Bronchial epithelial cell (primary cell): ENCODE measurements around the gene PPID. TPM values are rescaled to one million over a fixed set of nuclear protein-coding genes. Genes with fewer than 3 reads are reported as not detected.

Experiments
- DNase-seq: peaks from one replicate; pipeline ENCODE4 v3.0.0-alpha.2; 2010; ENCODE audit warnings: low read depth
- FAIRE-seq: peaks from 2 replicates; lab custom pipeline; 2011; peaks lifted over from hg19 to GRCh38; lab: Jason Lieb, UNC
- H3K27me3 ChIP-seq: 2 replicates; pipeline ENCODE4 v1.5.1; 2011; ENCODE audit warnings: low read length; ENCODE audit not compliant: control insufficient read depth, insufficient read depth
- H3K36me3 ChIP-seq: 2 replicates; pipeline ENCODE4 v1.5.1; 2011; ENCODE audit warnings: low read length; ENCODE audit not compliant: control insufficient read depth, insufficient read depth
- H3K4me3 ChIP-seq: 2 replicates; pipeline ENCODE4 v1.5.1; 2011; ENCODE audit warnings: mild to moderate bottlenecking, low read depth, low read length, control low read depth
- total RNA-seq: library from RNA; depleted of rRNA; stranded (reverse); fragments of >200 nt; gene quantifications from 2 replicates; pipeline ENCODE4 v1.2.1, GENCODE V29; 2014
- TF ChIP-seq, protein P1 (sequence below): IDR thresholded peaks from 2 replicates; pipeline ENCODE4 v1.5.1; 2011; ENCODE audit warnings: mild to moderate bottlenecking, moderate library complexity, low read length, control low read depth, inconsistent platforms; ENCODE audit not compliant: insufficient read depth, severe bottlenecking

Gene PPID
- total RNA-seq, 1 donor from 2014 or later, result 16.3 TPM

- Histone ChIP-seq H3K36me3 (no peaks in the 10 kb centered on the region), H3K4me3 (no peak overlapping the region), H3K27me3 (no peaks in the 10 kb centered on the region)
- TF ChIP-seq, protein P1, sequence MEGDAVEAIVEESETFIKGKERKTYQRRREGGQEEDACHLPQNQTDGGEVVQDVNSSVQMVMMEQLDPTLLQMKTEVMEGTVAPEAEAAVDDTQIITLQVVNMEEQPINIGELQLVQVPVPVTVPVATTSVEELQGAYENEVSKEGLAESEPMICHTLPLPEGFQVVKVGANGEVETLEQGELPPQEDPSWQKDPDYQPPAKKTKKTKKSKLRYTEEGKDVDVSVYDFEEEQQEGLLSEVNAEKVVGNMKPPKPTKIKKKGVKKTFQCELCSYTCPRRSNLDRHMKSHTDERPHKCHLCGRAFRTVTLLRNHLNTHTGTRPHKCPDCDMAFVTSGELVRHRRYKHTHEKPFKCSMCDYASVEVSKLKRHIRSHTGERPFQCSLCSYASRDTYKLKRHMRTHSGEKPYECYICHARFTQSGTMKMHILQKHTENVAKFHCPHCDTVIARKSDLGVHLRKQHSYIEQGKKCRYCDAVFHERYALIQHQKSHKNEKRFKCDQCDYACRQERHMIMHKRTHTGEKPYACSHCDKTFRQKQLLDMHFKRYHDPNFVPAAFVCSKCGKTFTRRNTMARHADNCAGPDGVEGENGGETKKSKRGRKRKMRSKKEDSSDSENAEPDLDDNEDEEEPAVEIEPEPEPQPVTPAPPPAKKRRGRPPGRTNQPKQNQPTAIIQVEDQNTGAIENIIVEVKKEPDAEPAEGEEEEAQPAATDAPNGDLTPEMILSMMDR, result no peak
- DNase-seq (no peak), FAIRE-seq (no peak)
Measured at GRCh38 chr4:158681629-158682028, 41.6 kb downstream of the PPID start.

- TF ChIP-seq, protein P1, result no peak
- FAIRE-seq (no peak), DNase-seq (no peak)
- Histone ChIP-seq H3K4me3 (no peak overlapping the region), H3K27me3 (no peaks in the 10 kb centered on the region), H3K36me3 (no peaks in the 10 kb centered on the region)
Measured at GRCh38 chr4:158678767-158679166, 44.4 kb downstream of the PPID start.

DNA sequence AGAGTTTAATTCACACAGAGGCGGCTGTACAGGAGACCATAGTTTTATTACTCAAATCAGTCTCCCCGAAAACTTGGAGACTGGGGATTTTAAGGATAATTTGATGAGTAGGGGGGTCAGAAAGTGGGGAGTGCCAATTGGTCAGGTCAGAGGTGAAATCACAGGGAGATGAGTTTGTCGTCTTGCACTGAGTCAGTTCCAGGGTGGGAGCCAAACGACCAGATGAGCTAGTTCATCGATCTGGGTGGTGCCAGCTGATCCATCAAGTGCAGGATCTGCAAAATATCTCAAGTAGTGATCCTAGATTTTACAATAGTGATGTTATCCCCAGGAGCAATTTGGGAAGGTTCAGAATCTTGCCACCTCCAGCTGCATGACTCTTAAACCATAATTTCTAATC, 47.1 kb downstream of the PPID start:
- no peak for FAIRE-seq
- no peaks in the 10 kb centered on the region for H3K27me3 ChIP-seq
- no peak for DNase-seq

GRCh38 chr4:158673633-158674032, 49.6 kb downstream of the PPID start:
- H3K4me3 ChIP-seq, result no peak overlapping the region
- no peak for FAIRE-seq
- no peaks in the 10 kb centered on the region for H3K27me3 ChIP-seq
- TF ChIP-seq, protein P1, result no peak
- H3K36me3 ChIP-seq, result no peaks in the 10 kb centered on the region
- DNase-seq, result no peak

More for the DNA sequence above, 47.1 kb downstream of the PPID start:
- no peak overlapping the region for H3K4me3 ChIP-seq
- TF ChIP-seq, protein P1, result no peak
- no peaks in the 10 kb centered on the region for H3K36me3 ChIP-seq

DNA sequence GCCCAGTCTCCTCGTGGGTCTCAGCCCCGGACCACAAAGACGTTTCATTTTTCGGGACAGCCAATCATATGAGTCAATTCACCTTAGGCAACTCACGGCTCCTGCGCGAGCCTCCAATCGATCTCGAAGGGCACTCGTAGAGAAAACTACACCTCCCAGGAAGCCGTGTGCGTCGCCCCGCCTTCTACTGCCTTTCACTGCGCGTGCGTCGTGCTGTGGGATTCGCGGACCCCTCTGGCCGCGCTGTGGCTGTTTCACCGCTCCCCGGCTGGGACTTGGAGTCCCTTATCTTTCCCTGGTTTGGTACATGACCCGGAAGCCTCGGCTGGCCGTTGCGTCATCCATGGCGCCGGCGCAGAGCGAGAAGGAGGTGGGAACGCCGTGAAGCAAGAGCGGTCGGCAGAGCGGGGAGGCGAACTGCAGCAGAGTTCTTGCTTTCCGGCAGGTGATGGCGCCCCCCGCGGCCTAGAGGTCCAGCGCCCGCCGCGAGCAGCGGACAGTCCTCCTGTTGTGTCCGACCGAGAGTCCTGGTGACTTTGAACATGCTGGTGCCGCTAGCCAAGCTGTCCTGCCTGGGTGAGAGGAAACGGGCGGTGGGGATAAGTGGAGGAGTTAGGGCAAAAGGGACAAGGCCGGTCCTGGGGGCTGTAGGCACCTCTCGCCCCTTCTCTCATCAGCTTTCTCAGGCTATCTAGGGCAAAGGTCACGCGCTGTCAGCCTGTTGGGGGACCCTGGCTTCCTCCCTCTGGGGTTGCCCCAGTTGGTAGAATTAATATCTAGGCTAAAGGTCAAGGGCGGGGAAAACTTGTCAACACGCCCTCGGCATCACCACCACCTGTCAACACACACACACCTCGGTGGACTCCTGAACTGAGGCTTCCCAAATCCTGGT, 51.0 kb downstream of the PPID start, which contains the start of gene ETFDH:
TSS of gene ETFDH (plus strand) at position 382 of the 892 bp plus-strand sequence. CDS start at position 543, 161 bp downstream.
- Histone ChIP-seq H3K4me3 (peak within 1 kb of the TSS; percentile 80), H3K27me3 (no peaks in the 10 kb centered on the region), H3K36me3 (no peaks in the 10 kb centered on the region)
- FAIRE-seq (peak; percentile 28), DNase-seq (peak; percentile 98)
- TF ChIP-seq, protein P1, result peak; percentile 70
